GM23248 (cell line): Measurements from ENCODE around the gene FAR1. TPM values are rescaled to one million over a fixed set of nuclear protein-coding genes. Genes with fewer than 3 reads are reported as not detected.

Experiments
- DNase-seq: peaks from one replicate; pipeline ENCODE4 v3.0.0-alpha.2; 2015
- H2AFZ ChIP-seq: fragments of 200-600 bp; sonication (generic); 2 replicates; pipeline ENCODE4 v1.6.1; 2016; ENCODE audit warnings: antibody characterized with exemption
- H3F3A ChIP-seq: fragments of 200-600 bp; sonication (generic); 2 replicates; pipeline ENCODE4 v1.6.1; 2016; ENCODE audit warnings: mild to moderate bottlenecking, antibody characterized with exemption, mixed run types; ENCODE audit not compliant: insufficient read depth
- H3K27ac ChIP-seq: fragments of 200-600 bp; sonication (generic); 2 replicates; pipeline ENCODE4 v1.5.1; 2016; ENCODE audit warnings: mild to moderate bottlenecking
- H3K27me3 ChIP-seq: fragments of 200-600 bp; sonication (generic); replicated peaks from 2 replicates; pipeline ENCODE4 v1.6.1; 2016; ENCODE audit warnings: mild to moderate bottlenecking; ENCODE audit not compliant: insufficient read depth
- H3K36me3 ChIP-seq: fragments of 200-600 bp; sonication (generic); 2 replicates; pipeline ENCODE4 v1.6.1; 2016; ENCODE audit warnings: low read depth, mild to moderate bottlenecking
- H3K4me1 ChIP-seq: fragments of 200-600 bp; sonication (generic); 2 replicates; pipeline ENCODE4 v1.6.1; 2016; ENCODE audit warnings: mild to moderate bottlenecking; ENCODE audit not compliant: insufficient read depth
- H3K4me2 ChIP-seq: fragments of 200-600 bp; sonication (generic); one replicate; pipeline ENCODE4 v1.6.1; 2016; ENCODE audit warnings: mild to moderate bottlenecking; ENCODE audit not compliant: unreplicated experiment
- H3K4me3 ChIP-seq: fragments of 200-600 bp; sonication (generic); 2 replicates; pipeline ENCODE4 v1.5.1; 2016; ENCODE audit warnings: mild to moderate bottlenecking
- H3K79me2 ChIP-seq: fragments of 200-600 bp; sonication (generic); 2 replicates; pipeline ENCODE4 v1.6.1; 2016; ENCODE audit warnings: mild to moderate bottlenecking; ENCODE audit not compliant: insufficient read depth
- H3K9ac ChIP-seq: fragments of 200-600 bp; sonication (generic); 2 replicates; pipeline ENCODE4 v1.6.1; 2016; ENCODE audit warnings: mild to moderate bottlenecking
- H3K9me2 ChIP-seq: fragments of 200-600 bp; sonication (generic); 2 replicates; pipeline ENCODE4 v1.6.1; 2016; ENCODE audit warnings: mixed run types, mild to moderate bottlenecking, moderate library complexity; ENCODE audit not compliant: insufficient read depth
- H3K9me3 ChIP-seq: fragments of 200-600 bp; sonication (generic); one replicate; pipeline ENCODE4 v1.6.1; 2017; ENCODE audit warnings: low read depth
- H4K20me1 ChIP-seq: fragments of 200-600 bp; sonication (generic); 2 replicates; pipeline ENCODE4 v1.6.0; 2016; ENCODE audit not compliant: insufficient read depth
- EZH2 ChIP-seq: fragments of 200-600 bp; sonication (generic); IDR thresholded peaks from 2 replicates; pipeline ENCODE4 v1.6.1; 2018; ENCODE audit warnings: antibody characterized with exemption, mild to moderate bottlenecking; ENCODE audit not compliant: insufficient read depth, poor library complexity, severe bottlenecking
- EZH2phosphoT487 ChIP-seq: fragments of 200-600 bp; sonication (generic); IDR thresholded peaks from 2 replicates; pipeline ENCODE4 v1.6.1; 2018; ENCODE audit warnings: antibody characterized with exemption, moderate library complexity, mild to moderate bottlenecking, low read depth; ENCODE audit not compliant: insufficient read depth
- WGBS, 2 experiments: methylation state at CpG; one replicate each; pipeline ENCODE4 v1.1.6; 2015 to 2017; ENCODE audit warnings: low lambda C conversion rate in 2 of 2, low coverage in 1 of 2; ENCODE audit errors: missing lambda C conversion rate in 2 of 2; 5-methylcytosine and 5-hydroxymethylcytosine counted together
- in situ Hi-C: fragments of 300-500 bp; cut with MboI; formaldehyde crosslinking; loops from 2 replicates; pipeline ENCODE4 v1.15.0; 2020
- polyA plus RNA-seq: library from polyadenylated mRNA; unstranded; fragments of >200 nt; fragmentation: Nextera tagmentation; extraction: Ambion mirVana; gene quantifications from 2 replicates; pipeline ENCODE4 v1.2.1, GENCODE V29; 2016
- total RNA-seq: library from RNA; depleted of rRNA; stranded (reverse); fragments of >200 nt; shearing (Covaris generic); gene quantifications from 2 replicates; pipeline ENCODE4 v1.2.3, GENCODE V29; 2014

FAR1 gene
- total and polyA plus RNA-seq, 2 experiments from 2014 or later, result 40.4 to 56.1 TPM

- Histone ChIP-seq H3K36me3 (no peaks in the 10 kb centered on the region), H3K9me2 (no peaks in the 10 kb centered on the region), H3K4me3 (no peak overlapping the region), H3K27me3 (no peaks in the 10 kb centered on the region), H2AFZ (no peak overlapping the region), H3K4me2 (no peak overlapping the region), H3K79me2 (peaks cover 100% of the 10 kb centered on the region), H3F3A (peaks cover 7% of the 10 kb centered on the region; the same call in 1 of the 2 replicates), H3K4me1 (no peaks in the 10 kb centered on the region), H3K27ac (no peak overlapping the region), H4K20me1 (peaks cover 26% of the 10 kb centered on the region; the same call in 1 of the 2 replicates), H3K9ac (no peak overlapping the region), H3K9me3 (no peaks in the 10 kb centered on the region)
- in situ Hi-C loops, result no loop called here
- 83 to 98% methylated on average over 1 of the region's 1 CpG for WGBS, 2 experiments
- no peak for DNase-seq
- no peak for TF ChIP-seq EZH2
- no peak for TF ChIP-seq EZH2phosphoT487
These were observed 13.7 kb downstream of the FAR1 start for GRCh38 chr11:13682212-13682611.

- Histone ChIP-seq H3F3A (peaks cover 8% of the 10 kb centered on the region; the same call in 1 of the 2 replicates), H3K4me2 (no peak overlapping the region), H3K79me2 (peaks cover 99% of the 10 kb centered on the region), H3K9me3 (no peaks in the 10 kb centered on the region), H3K4me3 (no peak overlapping the region), H3K27me3 (no peaks in the 10 kb centered on the region), H3K9me2 (no peaks in the 10 kb centered on the region), H3K9ac (no peak overlapping the region), H4K20me1 (peaks cover 16% of the 10 kb centered on the region; the same call in 1 of the 2 replicates), H3K4me1 (no peaks in the 10 kb centered on the region), H3K36me3 (no peaks in the 10 kb centered on the region), H2AFZ (no peak overlapping the region), H3K27ac (no peak overlapping the region)
- in situ Hi-C loops, result no loop called here
- DNase-seq, result peak; percentile 23
- TF ChIP-seq EZH2 (no peak), EZH2phosphoT487 (no peak)
- WGBS, 2 experiments, result 65% methylated on average over 5 of the region's 5 CpGs
These were observed 17.1 kb downstream of the FAR1 start for GRCh38 chr11:13685461-13686108.

DNA sequence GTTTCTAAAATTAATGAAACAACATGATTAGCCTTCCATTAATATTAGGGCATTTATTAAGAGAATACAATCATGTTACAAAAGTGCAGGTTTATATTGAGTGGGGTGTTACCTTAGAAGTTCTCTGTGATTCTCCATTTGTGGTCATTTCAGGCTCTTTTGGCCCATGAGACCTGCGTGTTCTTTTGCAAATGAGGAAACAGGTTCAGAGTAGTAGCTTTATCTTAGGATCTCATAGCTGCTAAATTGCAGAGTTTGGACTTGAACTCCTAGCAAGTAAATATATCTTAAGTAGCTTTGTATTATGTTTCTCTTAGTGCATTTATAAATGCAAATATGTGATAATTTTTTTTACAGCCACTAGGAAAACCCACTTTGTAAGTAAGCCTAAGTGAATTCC, 18.3 kb downstream of the FAR1 start:
- in situ Hi-C loops, result no loop called here
- WGBS, 2 experiments, result 100% methylated on average over 1 of the region's 1 CpG

GRCh38 chr11:13687271-13687670, 18.8 kb downstream of the FAR1 start:
- in situ Hi-C loops, result no loop called here
- peaks cover 10% of the 10 kb centered on the region; the same call in 1 of the 2 replicates for H4K20me1 ChIP-seq

More for the DNA sequence above, 18.3 kb downstream of the FAR1 start:
- Histone ChIP-seq H3K27ac (no peak overlapping the region), H3K4me2 (no peak overlapping the region), H3K36me3 (no peaks in the 10 kb centered on the region), H3K9ac (no peak overlapping the region), H3K9me3 (no peaks in the 10 kb centered on the region), H3K9me2 (no peaks in the 10 kb centered on the region), H3K4me1 (no peaks in the 10 kb centered on the region), H3K27me3 (no peaks in the 10 kb centered on the region), H3F3A (peaks cover 8% of the 10 kb centered on the region; the same call in 1 of the 2 replicates), H3K79me2 (peaks cover 99% of the 10 kb centered on the region), H4K20me1 (peaks cover 10% of the 10 kb centered on the region; the same call in 1 of the 2 replicates), H3K4me3 (no peak overlapping the region), H2AFZ (no peak overlapping the region)
- TF ChIP-seq EZH2, result no peak
- no peak for TF ChIP-seq EZH2phosphoT487
- DNase-seq, result no peak

More at GRCh38 chr11:13687271-13687670, 18.8 kb downstream of the FAR1 start:
- Histone ChIP-seq H3K4me3 (no peak overlapping the region), H3K79me2 (peaks cover 99% of the 10 kb centered on the region), H3K9me2 (no peaks in the 10 kb centered on the region), H3K27ac (no peak overlapping the region), H3K4me2 (no peak overlapping the region), H3K27me3 (no peaks in the 10 kb centered on the region), H3K4me1 (no peaks in the 10 kb centered on the region), H3F3A (peaks cover 8% of the 10 kb centered on the region; the same call in 1 of the 2 replicates), H3K9ac (no peak overlapping the region), H3K9me3 (no peaks in the 10 kb centered on the region), H2AFZ (no peak overlapping the region), H3K36me3 (no peaks in the 10 kb centered on the region)
- TF ChIP-seq EZH2phosphoT487 (no peak), EZH2 (no peak)
- DNase-seq, result no peak
- 87 to 89% methylated on average over 3 of the region's 3 CpGs for WGBS, 2 experiments
